Mucosa of stomach (tissue), 1 donor: ENCODE data around the gene NSD1.
A peak's percentile ranks its signal among the peaks of the same experiment; 100 is the strongest.

ENCODE experiments used
- H3K27me3 ChIP-seq: one replicate; pipeline ENCODE4 v1.7.0; 2013; ENCODE audit warnings: mild to moderate bottlenecking, low read length; ENCODE audit not compliant: control insufficient read depth, insufficient read depth
- H3K36me3 ChIP-seq: one replicate; pipeline ENCODE4 v1.7.0; 2013; ENCODE audit warnings: low read length; ENCODE audit not compliant: control insufficient read depth, insufficient read depth
- H3K4me1 ChIP-seq: one replicate; pipeline ENCODE4 v1.7.0; 2013; ENCODE audit warnings: mild to moderate bottlenecking, low read length; ENCODE audit not compliant: control insufficient read depth, insufficient read depth
- H3K4me3 ChIP-seq: one replicate; pipeline ENCODE4 v1.7.0; 2013; ENCODE audit warnings: low read length
- H3K9ac ChIP-seq: one replicate; pipeline ENCODE4 v1.7.0; 2013; ENCODE audit warnings: mild to moderate bottlenecking, low read length, moderate library complexity
- H3K9me3 ChIP-seq: one replicate; pipeline ENCODE4 v1.7.0; 2013; ENCODE audit warnings: mild to moderate bottlenecking, low read length, moderate library complexity; ENCODE audit not compliant: control insufficient read depth
- donor health status: Pancreatic carcinoma.

The NSD1 gene

DNA sequence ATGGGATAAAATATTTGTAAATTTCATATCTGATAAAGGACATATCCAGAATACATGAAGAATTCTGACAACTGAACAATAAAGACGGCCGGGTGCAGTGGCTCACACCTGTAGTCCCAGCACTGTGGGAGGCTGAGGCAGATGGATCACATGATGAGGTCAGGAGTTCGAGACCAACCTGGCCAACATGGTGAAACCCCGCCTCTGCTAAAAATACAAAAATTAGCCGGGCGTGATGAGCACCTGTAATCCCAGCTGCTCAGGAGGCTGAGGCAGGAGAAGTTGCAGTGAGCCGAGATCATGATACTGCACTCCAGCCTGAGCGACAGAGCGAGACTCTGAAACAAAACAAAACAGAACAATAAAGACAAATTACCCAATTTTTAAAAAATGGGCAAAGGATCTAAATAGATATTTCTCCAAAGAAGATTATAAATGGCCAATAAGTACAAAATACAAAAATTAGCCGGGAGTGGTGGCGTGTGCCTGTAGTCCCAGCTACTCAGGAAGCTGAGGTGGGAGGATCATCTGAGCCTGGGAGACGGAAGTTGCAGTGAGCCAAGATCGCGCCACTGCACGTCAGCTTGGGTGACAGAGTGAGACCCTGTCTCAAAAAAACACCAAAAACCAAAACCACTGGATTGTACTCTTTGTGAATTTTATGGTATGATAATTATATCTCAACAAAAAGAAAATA lies 9.6 kb upstream of the NSD1 start:
- Histone ChIP-seq H3K9ac (no peak overlapping the region), H3K36me3 (no peaks in the 10 kb centered on the region), H3K9me3 (no peaks in the 10 kb centered on the region), H3K27me3 (no peaks in the 10 kb centered on the region), H3K4me3 (no peak overlapping the region), H3K4me1 (no peaks in the 10 kb centered on the region)

DNA sequence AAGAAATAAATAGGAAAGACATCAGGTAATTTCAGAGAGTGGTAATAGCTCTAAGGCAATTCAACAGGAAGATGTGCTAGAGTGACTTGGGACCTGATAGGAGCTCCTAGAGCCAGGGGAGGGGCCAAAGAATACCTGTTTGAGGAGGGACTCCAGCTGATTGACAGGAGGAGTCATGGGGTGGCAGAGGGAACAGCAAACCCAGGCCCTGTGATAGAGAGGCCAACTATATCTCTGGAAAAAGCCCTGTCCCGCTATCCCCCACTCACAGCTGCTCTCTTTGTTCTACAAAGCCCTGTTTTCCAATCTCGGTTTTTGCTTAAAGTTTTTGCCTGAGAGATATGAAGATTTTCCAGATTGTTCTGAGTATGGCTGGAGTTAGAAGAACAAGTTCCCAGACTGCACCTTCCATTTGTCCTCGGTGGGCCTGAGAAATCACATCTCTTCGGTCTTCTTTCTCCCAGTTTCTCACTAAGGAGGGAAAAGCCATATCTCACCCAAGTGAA lies 9.0 kb upstream of the NSD1 start:
- no peaks in the 10 kb centered on the region for H3K4me1 ChIP-seq
- no peak overlapping the region for H3K9ac ChIP-seq
- no peaks in the 10 kb centered on the region for H3K9me3 ChIP-seq
- H3K36me3 ChIP-seq, result no peaks in the 10 kb centered on the region
- H3K4me3 ChIP-seq, result no peak overlapping the region
- H3K27me3 ChIP-seq, result no peaks in the 10 kb centered on the region

- Histone ChIP-seq H3K9ac (no peak overlapping the region), H3K4me3 (no peak overlapping the region), H3K9me3 (no peaks in the 10 kb centered on the region), H3K36me3 (no peaks in the 10 kb centered on the region), H3K27me3 (no peaks in the 10 kb centered on the region), H3K4me1 (no peaks in the 10 kb centered on the region)
Measured at GRCh38 chr5:177126771-177127170, 6.8 kb upstream of the NSD1 start.

DNA sequence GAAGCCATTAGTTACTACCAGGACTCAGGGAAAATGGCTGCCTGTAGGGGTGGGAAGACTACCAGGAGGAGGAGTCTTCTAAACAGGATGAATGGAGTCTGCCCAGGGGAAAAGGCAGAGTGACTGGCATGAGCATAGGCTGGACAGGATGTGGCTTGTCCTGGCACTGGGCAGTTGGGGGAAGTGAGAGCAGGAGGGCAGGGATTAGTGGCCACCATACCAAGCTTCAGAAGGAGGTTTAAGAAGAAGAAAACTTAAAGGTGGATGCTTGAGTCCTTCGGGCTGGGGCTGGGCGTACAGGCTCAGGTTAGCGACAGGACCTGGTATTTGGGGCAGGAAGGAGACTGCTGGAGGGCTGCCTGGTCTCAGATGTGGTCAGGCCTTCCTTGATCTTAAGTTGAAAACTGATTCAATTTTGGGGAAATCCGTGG lies 5.0 kb upstream of the NSD1 start:
- Histone ChIP-seq H3K36me3 (no peaks in the 10 kb centered on the region), H3K9ac (no peak overlapping the region), H3K4me3 (no peak overlapping the region), H3K9me3 (no peaks in the 10 kb centered on the region), H3K4me1 (peaks cover 4% of the 10 kb centered on the region), H3K27me3 (no peaks in the 10 kb centered on the region)

DNA sequence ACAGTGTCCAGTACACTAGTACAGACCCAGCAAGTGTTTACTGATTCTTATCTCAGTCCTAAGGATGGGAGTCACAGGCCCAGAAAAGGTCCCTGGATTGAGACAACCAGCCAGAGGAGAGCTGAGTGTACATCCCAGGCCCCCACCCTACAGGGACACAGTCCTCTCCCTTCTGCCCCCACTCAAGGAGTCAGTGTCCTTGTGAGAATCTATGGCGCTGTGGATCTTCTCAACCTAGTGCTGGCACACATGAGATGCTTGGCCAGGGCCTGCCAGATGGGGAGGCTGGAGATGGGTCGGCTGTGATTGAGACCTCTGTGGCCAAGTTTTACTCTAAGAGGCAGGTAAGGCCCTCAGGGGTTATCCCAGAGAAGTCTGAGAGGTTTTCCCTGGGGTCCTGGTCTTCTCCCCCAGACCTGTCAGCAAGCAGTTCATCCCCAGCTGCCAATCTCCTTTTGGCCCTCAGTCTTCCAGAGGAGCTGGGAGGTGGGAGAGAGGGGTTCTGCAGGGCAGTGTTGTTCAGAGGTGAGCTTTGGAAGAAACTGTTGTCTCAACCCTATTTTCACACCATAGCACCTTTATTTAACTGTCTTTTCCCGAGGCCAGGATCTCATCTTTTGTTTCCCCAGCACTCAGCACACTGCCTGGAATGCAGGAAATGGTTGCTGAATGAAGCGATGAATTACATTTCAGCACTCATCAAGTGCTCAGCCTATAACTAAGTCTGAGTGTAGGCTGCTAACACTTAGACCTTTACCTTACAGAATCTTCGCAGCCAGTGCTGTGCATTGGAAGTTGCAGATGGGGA lies 3.2 kb upstream of the NSD1 start:
- no peaks in the 10 kb centered on the region for H3K9me3 ChIP-seq
- H3K4me3 ChIP-seq, result no peak overlapping the region
- H3K4me1 ChIP-seq, result peaks cover 15% of the 10 kb centered on the region
- no peaks in the 10 kb centered on the region for H3K27me3 ChIP-seq
- H3K9ac ChIP-seq, result no peak overlapping the region
- no peaks in the 10 kb centered on the region for H3K36me3 ChIP-seq

GRCh38 chr5:177131019-177131320 lies 2.6 kb upstream of the NSD1 start:
- H3K9ac ChIP-seq, result no peak overlapping the region
- H3K9me3 ChIP-seq, result no peaks in the 10 kb centered on the region

DNA sequence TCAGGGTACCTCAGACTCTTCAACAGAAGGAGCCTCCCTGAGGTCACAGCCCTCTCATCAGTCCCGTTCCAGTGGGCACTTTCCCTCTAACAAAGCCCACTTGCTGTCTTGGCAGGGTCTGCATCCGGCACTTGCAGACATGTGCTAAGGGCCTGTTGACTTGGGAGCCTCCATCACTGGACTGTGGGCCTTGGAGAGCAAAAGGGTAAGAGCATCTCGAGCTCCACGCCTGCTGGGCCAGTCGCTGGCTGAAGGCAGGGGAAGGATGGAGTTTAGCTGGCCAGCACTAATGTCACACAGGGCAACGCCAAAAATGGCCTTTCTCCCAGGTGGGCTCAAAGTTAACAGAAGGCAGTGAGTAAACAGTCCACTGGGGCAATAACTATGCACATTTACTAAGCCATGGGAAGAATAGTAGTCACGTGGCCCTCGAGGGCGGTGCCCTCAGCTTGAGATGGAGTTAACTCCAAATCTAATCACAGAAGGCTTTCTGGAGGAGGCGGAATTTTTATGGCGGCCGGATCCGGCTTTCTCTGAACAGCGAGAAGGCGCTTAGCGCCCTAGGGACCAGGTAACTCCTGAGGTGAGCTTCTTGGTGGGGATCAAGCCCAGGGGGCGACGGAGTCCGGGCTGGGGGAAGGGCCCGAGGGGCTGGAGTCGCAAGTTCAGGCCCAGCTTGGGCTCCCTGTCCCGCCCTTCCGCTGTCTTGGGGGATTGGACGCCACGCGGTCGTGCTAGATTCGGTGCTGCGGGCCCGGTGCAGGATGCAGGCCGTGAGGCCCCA lies 2.0 kb upstream of the NSD1 start:
- Histone ChIP-seq H3K4me3 (no peak overlapping the region), H3K36me3 (no peaks in the 10 kb centered on the region), H3K9ac (no peak overlapping the region)

More at GRCh38 chr5:177131019-177131320, 2.6 kb upstream of the NSD1 start:
- peaks cover 19% of the 10 kb centered on the region for H3K4me1 ChIP-seq
- no peaks in the 10 kb centered on the region for H3K27me3 ChIP-seq
- H3K4me3 ChIP-seq, result no peak overlapping the region
- H3K36me3 ChIP-seq, result no peaks in the 10 kb centered on the region

DNA sequence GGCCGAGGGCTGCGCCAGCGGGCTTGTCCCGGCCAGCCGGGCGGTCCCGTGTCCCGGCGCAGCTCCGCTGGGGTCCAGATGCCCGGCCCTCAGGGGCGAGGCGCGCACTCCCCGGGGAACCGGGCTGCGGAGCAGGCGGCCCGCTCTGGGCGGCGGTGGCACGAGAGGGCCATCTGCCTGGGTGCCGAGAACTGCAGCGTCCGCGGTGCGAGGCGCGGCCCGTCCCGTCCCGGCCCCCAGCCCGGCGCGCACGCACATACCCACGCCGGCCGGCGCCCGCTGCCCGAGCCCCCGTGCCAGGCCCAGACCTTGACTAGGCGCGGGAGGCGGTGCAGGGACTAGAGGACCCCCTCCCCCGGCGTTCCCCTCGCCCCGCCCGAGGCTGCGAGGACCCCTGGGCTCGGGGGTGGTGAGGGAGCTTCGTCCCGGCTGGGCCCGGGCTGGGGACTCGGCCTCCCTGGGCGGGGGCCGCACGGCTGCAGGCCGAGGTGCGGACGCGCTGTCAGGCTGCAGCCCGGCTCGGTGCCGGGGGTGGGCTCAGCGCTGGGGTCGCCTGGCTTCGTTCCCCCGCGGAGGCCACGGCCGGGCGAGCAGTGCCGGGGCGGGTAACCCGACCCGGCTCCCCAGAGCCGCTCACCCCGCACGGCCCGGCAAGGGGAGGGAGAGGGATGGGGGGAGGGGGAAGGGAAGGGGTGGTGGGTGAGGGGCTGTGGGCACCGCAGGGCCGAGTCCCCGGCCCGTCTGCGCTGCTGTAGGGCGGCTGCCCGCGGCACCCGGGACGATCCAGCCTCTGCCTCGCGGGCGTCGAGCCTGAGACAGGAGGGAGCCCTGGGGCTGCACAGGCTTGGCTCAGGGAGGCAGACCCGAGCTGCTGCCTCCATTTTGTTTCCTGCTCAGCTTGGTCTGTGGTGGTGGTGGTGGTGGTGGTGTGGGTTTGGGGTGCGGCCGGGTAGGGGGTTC lies 1.2 kb upstream of the NSD1 start:
- H3K36me3 ChIP-seq, result no peaks in the 10 kb centered on the region
- H3K4me1 ChIP-seq, result peaks cover 19% of the 10 kb centered on the region
- no peaks in the 10 kb centered on the region for H3K9me3 ChIP-seq
- no peak overlapping the region for H3K4me3 ChIP-seq
- peak overlapping the region; percentile 81 for H3K9ac ChIP-seq
- no peaks in the 10 kb centered on the region for H3K27me3 ChIP-seq

More for the DNA sequence above, 2.0 kb upstream of the NSD1 start:
- H3K4me1 ChIP-seq, result peaks cover 19% of the 10 kb centered on the region
- no peaks in the 10 kb centered on the region for H3K27me3 ChIP-seq
- no peaks in the 10 kb centered on the region for H3K9me3 ChIP-seq

GRCh38 chr5:177133853-177134696 lies 502 bp downstream of the NSD1 start:
- H3K4me1 ChIP-seq, result peaks cover 19% of the 10 kb centered on the region
- no peaks in the 10 kb centered on the region for H3K27me3 ChIP-seq
- no peaks in the 10 kb centered on the region for H3K9me3 ChIP-seq
- no peaks in the 10 kb centered on the region for H3K36me3 ChIP-seq
- peak overlapping the region; percentile 28 for H3K4me3 ChIP-seq
- peak overlapping the region; percentile 86 for H3K9ac ChIP-seq

DNA sequence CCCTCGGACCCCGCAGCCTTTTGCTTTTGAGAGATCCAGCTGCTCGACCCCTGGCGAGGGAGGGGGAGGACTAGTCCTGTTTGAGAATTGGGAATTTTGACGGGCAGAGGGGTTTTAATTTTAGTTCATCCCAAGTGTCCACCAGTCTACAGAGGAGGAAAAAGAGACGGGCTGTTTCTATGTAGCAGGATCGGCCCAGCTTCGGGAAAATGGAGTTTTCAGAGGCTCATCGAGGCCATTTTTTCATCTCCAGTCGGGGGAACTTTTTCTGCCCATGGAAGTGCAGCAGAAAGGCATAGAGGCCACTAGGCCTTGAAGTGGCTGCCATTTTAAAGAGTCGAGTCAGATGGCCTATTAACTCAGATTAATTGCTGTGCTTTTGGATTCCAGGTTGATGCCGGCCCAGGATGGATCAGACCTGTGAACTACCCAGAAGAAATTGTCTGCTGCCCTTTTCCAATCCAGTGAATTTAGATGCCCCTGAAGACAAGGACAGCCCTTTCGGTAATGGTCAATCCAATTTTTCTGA lies 1.2 kb downstream of the NSD1 start:
- peaks cover 19% of the 10 kb centered on the region for H3K4me1 ChIP-seq

More for the DNA sequence above, 1.2 kb downstream of the NSD1 start:
- no peaks in the 10 kb centered on the region for H3K9me3 ChIP-seq
- peak overlapping the region; percentile 28 for H3K4me3 ChIP-seq
- H3K27me3 ChIP-seq, result no peaks in the 10 kb centered on the region
- no peaks in the 10 kb centered on the region for H3K36me3 ChIP-seq
- H3K9ac ChIP-seq, result peak overlapping the region; percentile 86
